ENCODE results near the gene CEBPG. TPM values are rescaled to one million over a fixed set of nuclear protein-coding genes. Genes with fewer than 3 reads are reported as not detected.

The CEBPG gene
- total and polyA plus RNA-seq, 12 donors, result 10.4 to 22.2 (median 14.3) TPM

- ATAC-seq (no peak), DNase-seq (no peak)
- no peak for TF ChIP-seq CTCF (IDR thresholded peaks at IDR 0.05)
- intact Hi-C loops (cut with DNase I), result no loop called here
- Histone ChIP-seq H3K9me3 (no peaks in the 10 kb centered on the region), H3K4me3 (no peak overlapping the region), H3K36me3 (peaks cover 0 to 48% (median 0%) of the 10 kb centered on the region in 9 donors), H3K27ac (no peak overlapping the region), H3K4me1 (peaks cover 0 to 74% (median 28%) of the 10 kb centered on the region in 9 donors), H3K27me3 (no peaks in the 10 kb centered on the region)
- 81 to 88% methylated on average over 4 of the region's 4 CpGs for WGBS, 2 donors
These were observed 7.6 kb downstream of the CEBPG start for GRCh38 chr19:33381101-33381500.

GRCh38 chr19:33382006-33382405 lies 8.5 kb downstream of the CEBPG start:
- Histone ChIP-seq H3K27ac (no peak overlapping the region), H3K9me3 (no peaks in the 10 kb centered on the region), H3K4me3 (no peak overlapping the region), H3K4me1 (peaks cover 0 to 74% (median 21%) of the 10 kb centered on the region in 9 donors), H3K36me3 (peaks cover 0 to 55% (median 0%) of the 10 kb centered on the region in 9 donors), H3K27me3 (no peaks in the 10 kb centered on the region)
- no peak for DNase-seq
- no peak for ATAC-seq
- no peak for TF ChIP-seq CTCF (IDR thresholded peaks at IDR 0.05)
- WGBS, 2 donors, result 87% methylated on average over 4 of the region's 4 CpGs
- intact Hi-C loops (cut with DNase I), result no loop called here

GRCh38 chr19:33382982-33383381 lies 9.5 kb downstream of the CEBPG start:
- ATAC-seq (no peak), DNase-seq (no peak)
- Histone ChIP-seq H3K9me3 (no peaks in the 10 kb centered on the region), H3K36me3 (peaks cover 0 to 65% (median 0%) of the 10 kb centered on the region in 9 donors), H3K27ac (no peak overlapping the region), H3K27me3 (no peaks in the 10 kb centered on the region), H3K4me3 (no peak overlapping the region), H3K4me1 (peaks cover under 1 to 72% (median 16%) of the 10 kb centered on the region in 9 donors)
- intact Hi-C loops (cut with DNase I), result no loop called here
- WGBS, 2 donors, result 91 to 93% methylated on average over 4 of the region's 4 CpGs
- no peak for TF ChIP-seq CTCF (IDR thresholded peaks at IDR 0.05)

GRCh38 chr19:33383720-33384292 lies 10.3 kb downstream of the CEBPG start:
- Histone ChIP-seq H3K27ac (no peak overlapping the region), H3K4me1 (peaks cover 9 to 72% (median 20%) of the 10 kb centered on the region in 9 donors), H3K4me3 (no peak overlapping the region), H3K36me3 (peaks cover 0 to 66% (median 0%) of the 10 kb centered on the region in 9 donors), H3K27me3 (no peaks in the 10 kb centered on the region), H3K9me3 (no peaks in the 10 kb centered on the region)
- 92% methylated on average over 13 of the region's 13 CpGs for WGBS, 2 donors
- ATAC-seq, result no peak
- no peak for DNase-seq
- intact Hi-C loops (cut with DNase I), result no loop called here
- TF ChIP-seq CTCF (IDR thresholded peaks at IDR 0.05), result no peak
